A549 (cell line): ENCODE data around the gene RAET1L.

Experiments
- CEBPB ChIP-seq, 2 experiments: fragments of >200 bp in 1 of 2; sonication (Bioruptor Twin) in 1 of 2; formaldehyde crosslinking in 1 of 2; IDR thresholded peaks; 2 replicates each; pipeline ENCODE4 v1.6.1; 2012 to 2016
- CHD4 ChIP-seq: fragments of 200-600 bp; sonication (generic); IDR thresholded peaks from 2 replicates; pipeline ENCODE4 v1.6.1; 2016; ENCODE audit warnings: antibody characterized with exemption, mild to moderate bottlenecking, borderline replicate concordance
- EP300 ChIP-seq, 2 experiments: fragments of >200 bp; sonication (Bioruptor Twin); formaldehyde crosslinking; IDR thresholded peaks; 2 replicates in 1 of 2; 3 replicates in 1 of 2; pipeline ENCODE4 v1.6.1; 2016 to 2017
- NPAS2 ChIP-seq: fragments of 250-450 bp; sonication (Bioruptor Pico); IDR thresholded peaks from 2 replicates; pipeline ENCODE4 v1.8.0; 2022; ENCODE audit warnings: mild to moderate bottlenecking, moderate library complexity, borderline replicate concordance
- POLR2A ChIP-seq: IDR thresholded peaks from 2 replicates; pipeline ENCODE4 v1.6.1; 2012; ENCODE audit warnings: mild to moderate bottlenecking, low read length
- POLR2AphosphoS2 ChIP-seq: conservative IDR thresholded peaks from 2 replicates; pipeline ENCODE4 v1.6.1; 2012; ENCODE audit warnings: low read length, improper control_type of control experiment, inconsistent platforms
- RAD21 ChIP-seq, 2 experiments: fragments of >200 bp in 1 of 2; sonication (Bioruptor Twin) in 1 of 2; formaldehyde crosslinking in 1 of 2; IDR thresholded peaks in 1 of 2; conservative IDR thresholded peaks in 1 of 2; 2 replicates in 1 of 2; 3 replicates in 1 of 2; pipeline ENCODE4 v1.6.1; 2012 to 2018; ENCODE audit warnings: inconsistent platforms in 1 of 2
- REST ChIP-seq: fragments of 200-600 bp; sonication (generic); IDR thresholded peaks from 2 replicates; pipeline ENCODE4 v1.6.1; 2016; ENCODE audit warnings: antibody characterized with exemption, mild to moderate bottlenecking, moderate library complexity
- RNF2 ChIP-seq: fragments of 200-600 bp; sonication (generic); IDR thresholded peaks from 2 replicates; pipeline ENCODE4 v1.6.1; 2016; ENCODE audit warnings: low read depth, mild to moderate bottlenecking, antibody characterized with exemption, moderate library complexity, borderline replicate concordance
- ZSCAN20 ChIP-seq: fragments of 250-450 bp; sonication (Bioruptor Pico); IDR thresholded peaks from 2 replicates; pipeline ENCODE4 v1.8.0; 2022; ENCODE audit warnings: mild to moderate bottlenecking, moderate library complexity
- TF ChIP-seq, protein P1 (sequence below): fragments of >200 bp; sonication (Bioruptor Twin); formaldehyde crosslinking; IDR thresholded peaks from 3 replicates; pipeline ENCODE4 v1.5.1; 2016

GRCh38 chr6:150063640-150064039 is 38.3 kb upstream of the RAET1L start:
- TF ChIP-seq, protein P1, sequence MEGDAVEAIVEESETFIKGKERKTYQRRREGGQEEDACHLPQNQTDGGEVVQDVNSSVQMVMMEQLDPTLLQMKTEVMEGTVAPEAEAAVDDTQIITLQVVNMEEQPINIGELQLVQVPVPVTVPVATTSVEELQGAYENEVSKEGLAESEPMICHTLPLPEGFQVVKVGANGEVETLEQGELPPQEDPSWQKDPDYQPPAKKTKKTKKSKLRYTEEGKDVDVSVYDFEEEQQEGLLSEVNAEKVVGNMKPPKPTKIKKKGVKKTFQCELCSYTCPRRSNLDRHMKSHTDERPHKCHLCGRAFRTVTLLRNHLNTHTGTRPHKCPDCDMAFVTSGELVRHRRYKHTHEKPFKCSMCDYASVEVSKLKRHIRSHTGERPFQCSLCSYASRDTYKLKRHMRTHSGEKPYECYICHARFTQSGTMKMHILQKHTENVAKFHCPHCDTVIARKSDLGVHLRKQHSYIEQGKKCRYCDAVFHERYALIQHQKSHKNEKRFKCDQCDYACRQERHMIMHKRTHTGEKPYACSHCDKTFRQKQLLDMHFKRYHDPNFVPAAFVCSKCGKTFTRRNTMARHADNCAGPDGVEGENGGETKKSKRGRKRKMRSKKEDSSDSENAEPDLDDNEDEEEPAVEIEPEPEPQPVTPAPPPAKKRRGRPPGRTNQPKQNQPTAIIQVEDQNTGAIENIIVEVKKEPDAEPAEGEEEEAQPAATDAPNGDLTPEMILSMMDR, result no peak
- TF ChIP-seq CEBPB (IDR thresholded peaks at IDR 0.05) (no peak), RNF2 (no peak), POLR2AphosphoS2 (no peak), POLR2A (no peak), RAD21 (conservative IDR thresholded peaks at IDR 0.05 in 1 of 2, IDR thresholded peaks at IDR 0.05 in 1 of 2) (no peak), NPAS2 (CRISPR knock-in tag) (no peak), REST (no peak), EP300 (IDR thresholded peaks at IDR 0.05) (no peak), CHD4 (no peak), ZSCAN20 (CRISPR knock-in tag) (no peak)
